Ovary (tissue), 9 donors: ENCODE measurements around the gene BEST2. TPM values are rescaled to one million over a fixed set of nuclear protein-coding genes. Genes with fewer than 3 reads are reported as not detected.
A peak's percentile ranks its signal among the peaks of the same experiment; 100 is the strongest.

Experiments
- DNase-seq, 5 donors: peaks; one replicate each; pipeline ENCODE4 v3.0.0-alpha.2; 2019 to 2020
- H3K27ac ChIP-seq, 2 donors: fragments of 200-600 bp; one replicate each; pipeline versions ENCODE4 v1.5.1 to v1.8.0; 2019 to 2022
- H3K27me3 ChIP-seq: fragments of 200-600 bp; one replicate; pipeline ENCODE4 v1.8.0; 2022
- H3K36me3 ChIP-seq: fragments of 200-600 bp; sonication (generic); one replicate; pipeline ENCODE4 v1.5.1; 2019
- H3K4me1 ChIP-seq: one replicate; pipeline ENCODE4 v1.8.1; 2013; ENCODE audit warnings: mild to moderate bottlenecking, moderate library complexity; ENCODE audit not compliant: insufficient read depth
- H3K4me3 ChIP-seq: fragments of 200-600 bp; sonication (generic); one replicate; pipeline ENCODE4 v1.5.1; 2017
- H3K9me3 ChIP-seq, 2 donors: fragments of 200-600 bp in 1 of 2; sonication (generic) in 1 of 2; one replicate each; pipeline versions ENCODE4 v1.5.1 to v1.8.1; 2013 to 2019; ENCODE audit warnings: mild to moderate bottlenecking in 1 of 2, moderate library complexity in 1 of 2
- EP300 ChIP-seq: sonication (generic); formaldehyde crosslinking; IDR thresholded peaks from one replicate; pipeline ENCODE4 v1.6.1; 2017; ENCODE audit warnings: antibody characterized with exemption
- POLR2A ChIP-seq: fragments of 450-650 bp; IDR thresholded peaks from one replicate; pipeline ENCODE4 v1.6.1; 2017; ENCODE audit warnings: antibody characterized with exemption, mild to moderate bottlenecking, moderate library complexity
- WGBS, 3 donors: extraction: QIAGEN DNeasy Blood & Tissue Kit in 1 of 3; methylation state at CpG; one replicate each; pipeline versions ENCODE4 v1.1.5 to v1.1.7; 2013 to 2017; 5-methylcytosine and 5-hydroxymethylcytosine counted together
- intact Hi-C, 4 donors: fragments of 100-400 bp; cut with DNase I; formaldehyde crosslinking; loops; one replicate each; pipeline versions ENCODE4 v1.11.0 to v1.15.1; 2022 to 2023
- microRNA-seq, 3 donors: library from miRNA; unstranded; fragments of <30 nt; microRNA quantifications; one replicate each; pipeline versions ENCODE4 to v1.2.0, GENCODE V29; 2019 to 2020
- polyA plus RNA-seq, 2 donors: library from polyadenylated mRNA; stranded (reverse); fragments of 200-250 nt in 1 of 2; fragments of 350-450 nt in 1 of 2; fragmentation: Illumina TruSeq in 1 of 2; extraction: RNeasy Lipid Tissue Mini Kit (QIAGEN cat#74804) in 1 of 2; gene quantifications; one replicate each; pipeline ENCODE4 v1.2.3, GENCODE V29; 2013 to 2014
- small RNA-seq: library from RNA; depleted of rRNA; stranded (forward); fragments of <200 nt; gene quantifications from one replicate; pipeline ENCODE3, GENCODE V24; 2016
- total RNA-seq, 7 donors: library from RNA; depleted of rRNA in 2 of 7; stranded (reverse); fragments of >200 nt in 2 of 7; fragmentation: NEBNext Ultra II Directional in 3 of 7; extraction: Animal tissue kit (Norgen Biotek cat#: 25700) in 3 of 7; gene quantifications; one replicate each; pipeline versions ENCODE4 v1.1.0 to v1.2.4, GENCODE V29; 2016 to 2023
- TF ChIP-seq, protein P1 (sequence below), 3 donors: fragments of 450-650 bp in 2 of 3; fragments of 200-600 bp in 1 of 3; IDR thresholded peaks; one replicate each; pipeline versions ENCODE4 v1.5.1 to v1.8.0; 2016 to 2022; ENCODE audit warnings: antibody characterized with exemption in 3 of 3, mild to moderate bottlenecking in 1 of 3
- donor health status: DM: no; HTN: no; CAD: no; lungs with moderate emphysema.
- donor health status: DM: no; HTN: no; CAD: no.
- donor health status: Bipolar disorder and iron deficiency.
- donor health status: DM: yes; HTN: yes; CAD: no.
- donor health status: DM: no; HTN: no; CAD: no.
- donor health status: DM: yes; HTN: yes; CAD: no.

BEST2 gene
- total and polyA plus RNA-seq, 9 donors, result not detected

DNA sequence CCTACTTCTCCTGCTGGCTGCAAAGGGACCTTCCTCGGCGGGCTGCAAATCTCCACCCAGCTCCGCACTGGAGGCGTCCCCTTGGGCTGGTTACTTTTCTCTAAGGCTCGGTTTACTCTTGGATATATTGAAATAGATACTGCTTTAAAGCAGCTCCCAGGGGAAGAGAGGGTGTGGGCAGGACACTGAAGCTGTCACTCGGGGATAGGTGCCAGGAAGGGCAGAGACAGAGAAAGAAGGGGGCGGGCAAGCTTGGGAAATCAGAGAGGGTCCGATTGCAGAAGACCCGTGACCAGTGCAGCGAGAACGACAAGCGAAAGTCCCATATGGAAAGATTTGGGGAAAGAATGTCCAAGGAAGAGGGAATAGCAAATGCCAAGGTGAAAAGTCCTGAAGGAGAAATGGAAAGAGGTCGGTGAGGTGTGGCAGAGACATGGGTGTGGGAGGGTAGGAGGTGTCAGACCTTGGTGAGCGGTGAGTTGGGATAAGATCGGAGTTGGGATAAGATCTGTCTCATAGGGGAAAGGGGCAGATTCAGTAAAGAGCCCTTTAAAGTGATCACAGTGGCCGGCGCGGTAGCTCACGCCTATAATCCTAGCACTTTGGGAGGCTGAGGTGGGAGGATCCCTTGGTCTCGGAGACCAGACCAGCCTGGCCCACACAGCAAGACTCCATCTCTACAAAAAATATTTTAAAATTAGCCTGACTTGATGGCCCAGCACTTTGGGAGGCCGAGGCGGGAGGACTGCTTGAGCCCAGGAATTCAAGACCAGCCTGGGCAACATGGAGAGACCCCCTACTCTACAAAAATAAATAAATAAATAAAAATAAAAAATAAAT lies 50.9 kb downstream of the BEST2 start:
- H3K27ac ChIP-seq, result no peak overlapping the region
- peak overlapping the region; percentile 78 for H3K4me3 ChIP-seq
- no peaks in the 10 kb centered on the region for H3K36me3 ChIP-seq
- TF ChIP-seq POLR2A (no peak), EP300 (no peak)
- TF ChIP-seq, protein P1, sequence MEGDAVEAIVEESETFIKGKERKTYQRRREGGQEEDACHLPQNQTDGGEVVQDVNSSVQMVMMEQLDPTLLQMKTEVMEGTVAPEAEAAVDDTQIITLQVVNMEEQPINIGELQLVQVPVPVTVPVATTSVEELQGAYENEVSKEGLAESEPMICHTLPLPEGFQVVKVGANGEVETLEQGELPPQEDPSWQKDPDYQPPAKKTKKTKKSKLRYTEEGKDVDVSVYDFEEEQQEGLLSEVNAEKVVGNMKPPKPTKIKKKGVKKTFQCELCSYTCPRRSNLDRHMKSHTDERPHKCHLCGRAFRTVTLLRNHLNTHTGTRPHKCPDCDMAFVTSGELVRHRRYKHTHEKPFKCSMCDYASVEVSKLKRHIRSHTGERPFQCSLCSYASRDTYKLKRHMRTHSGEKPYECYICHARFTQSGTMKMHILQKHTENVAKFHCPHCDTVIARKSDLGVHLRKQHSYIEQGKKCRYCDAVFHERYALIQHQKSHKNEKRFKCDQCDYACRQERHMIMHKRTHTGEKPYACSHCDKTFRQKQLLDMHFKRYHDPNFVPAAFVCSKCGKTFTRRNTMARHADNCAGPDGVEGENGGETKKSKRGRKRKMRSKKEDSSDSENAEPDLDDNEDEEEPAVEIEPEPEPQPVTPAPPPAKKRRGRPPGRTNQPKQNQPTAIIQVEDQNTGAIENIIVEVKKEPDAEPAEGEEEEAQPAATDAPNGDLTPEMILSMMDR (IDR thresholded peaks at IDR 0.05), result no peak
- H3K9me3 ChIP-seq, result no peaks in the 10 kb centered on the region
- peaks cover 10% of the 10 kb centered on the region for H3K4me1 ChIP-seq
- peak in 3 of 5 donors; percentile 16 to 32 (median 30) for DNase-seq
- no peaks in the 10 kb centered on the region for H3K27me3 ChIP-seq
- intact Hi-C loops, result loop anchor here in 3 of 4 donors (5.0 kb wide), 1 partner anchor 35 kb away; no protein-coding TSS in a partner anchor
- WGBS, 3 donors, result 34 to 38% (median 34%) methylated on average over 22 of the region's 22 CpGs

DNA sequence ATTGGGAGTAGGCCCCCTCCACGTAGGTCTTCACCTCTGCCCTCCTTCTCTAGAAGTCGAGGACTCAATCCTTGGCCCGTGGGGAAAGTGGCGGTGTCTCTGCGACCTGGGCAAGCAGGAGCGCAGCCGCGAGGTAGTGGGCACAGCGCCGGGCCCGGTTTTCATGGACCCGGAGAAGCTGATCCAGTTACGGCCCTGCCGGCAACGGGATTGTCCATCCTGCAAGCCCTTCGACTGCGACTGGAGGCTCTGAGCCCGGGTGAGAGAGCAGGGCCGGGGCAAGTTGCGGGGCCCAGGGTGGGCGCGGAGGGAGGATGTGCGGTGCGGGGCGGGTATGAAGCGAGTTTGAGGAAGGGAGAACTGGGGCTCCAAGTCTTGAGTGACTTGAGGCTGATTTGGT lies 52.5 kb downstream of the BEST2 start:
- no peaks in the 10 kb centered on the region for H3K9me3 ChIP-seq
- no peaks in the 10 kb centered on the region for H3K36me3 ChIP-seq
- H3K27me3 ChIP-seq, result no peaks in the 10 kb centered on the region
- H3K27ac ChIP-seq, result no peak overlapping the region
- no peak overlapping the region for H3K4me3 ChIP-seq
- no peak for TF ChIP-seq EP300
- peaks cover 10% of the 10 kb centered on the region for H3K4me1 ChIP-seq
- peak in 4 of 5 donors; percentile 32 to 45 (median 35) for DNase-seq
- WGBS, 3 donors, result 88 to 91% (median 89%) methylated on average over 26 of the region's 26 CpGs
- intact Hi-C loops, result loop anchor here in 3 of 4 donors (5.0 kb wide), 1 partner anchor 37 kb away; no protein-coding TSS in a partner anchor

DNA sequence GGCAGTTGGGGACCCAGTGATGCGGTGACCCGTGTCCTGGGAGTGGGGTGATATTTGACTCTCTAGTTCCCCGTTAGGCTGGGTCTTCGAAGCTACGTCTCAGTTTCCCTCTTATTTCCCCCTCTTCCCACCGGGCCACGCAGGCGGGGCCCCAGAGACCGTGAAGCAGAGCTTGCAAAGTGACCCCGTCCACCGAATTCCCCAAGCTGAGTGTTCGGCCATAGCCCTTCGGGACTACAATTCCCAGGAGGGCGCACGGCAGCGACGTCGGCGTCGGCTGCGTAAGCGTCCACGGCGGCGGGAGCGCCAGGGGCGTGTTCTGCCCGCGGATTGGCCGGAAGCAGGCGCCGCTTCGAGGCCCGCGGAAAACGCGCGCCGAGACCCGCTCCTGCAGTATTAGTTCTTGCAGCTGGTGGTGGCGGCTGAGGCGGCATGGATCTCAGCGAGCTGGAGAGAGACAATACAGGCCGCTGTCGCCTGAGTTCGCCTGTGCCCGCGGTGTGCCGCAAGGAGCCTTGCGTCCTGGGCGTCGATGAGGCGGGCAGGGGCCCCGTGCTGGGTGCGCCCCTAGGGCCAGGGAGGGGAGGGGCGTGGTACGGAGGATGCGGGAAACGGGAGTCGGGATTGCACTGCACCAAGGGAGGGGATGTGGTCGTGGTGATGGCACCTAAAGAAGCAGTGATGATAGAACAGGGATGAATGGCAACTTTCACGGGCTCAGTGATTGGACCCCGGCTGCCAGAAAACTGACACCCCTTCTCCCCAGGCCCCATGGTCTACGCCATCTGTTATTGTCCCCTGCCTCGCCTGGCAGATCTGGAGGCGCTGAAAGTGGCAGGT lies 54.9 kb downstream of the BEST2 start, which contains the start of gene RNASEH2A:
Gene RNASEH2A, plus strand, starts transcription at position 343 of the 840 bp plus-strand sequence. Its CDS starts 90 bp downstream, at position 433.
- intact Hi-C loops, result loop anchor here in 1 of 4 donors (5.0 kb wide), 1 partner anchor 34 kb away; no protein-coding TSS in a partner anchor
- H3K27ac ChIP-seq, result peak within 1 kb of the TSS in 1 of 2 donors; percentile 17
- no peaks in the 10 kb centered on the region for H3K36me3 ChIP-seq
- H3K27me3 ChIP-seq, result no peaks in the 10 kb centered on the region
- peaks cover 8% of the 10 kb centered on the region for H3K4me1 ChIP-seq
- DNase-seq, result peak; percentile 83 to 93 (median 88)
- WGBS, 3 donors, result 3 to 5% (median 4%) methylated on average over 50 to 66 of the region's 66 CpGs
- no peaks in the 10 kb centered on the region for H3K9me3 ChIP-seq
- no peak for TF ChIP-seq EP300
- TF ChIP-seq POLR2A, result no peak
- TF ChIP-seq, protein P1 (IDR thresholded peaks at IDR 0.05), result peak in 1 of 3 donors; percentile 10
- peak within 1 kb of the TSS; percentile 48 for H3K4me3 ChIP-seq

Small RNAs within 50 kb of the gene (microRNA-seq; reads per million reads assigned to microRNA genes)
- 0 reads per million in 3 donors for gene MIR5684

Small RNAs within 50 kb of the gene (small RNA-seq; reads per million reads assigned to genes)
- not detected for gene MIR5684
- 38.4 reads per million, percentile 89 among the genes with 10 or more reads in this experiment for gene SNORD41

Other genes starting within 250 kb of the BEST2 start
- gene ZNF564, start 200.3 kb upstream of the BEST2 start, total RNA-seq, result 10 to 100 TPM in 6 of 7 donors, 1 to 10 TPM in 1; 7.9 to 23.2 (median 16.6) TPM
- 1 to 10 TPM; 7.2 to 8.8 TPM for gene ZNF564, start 200.3 kb upstream of the BEST2 start, polyA plus RNA-seq
- 10 to 100 TPM in 1 of 7 donors, 1 to 10 TPM in 6; 5.3 to 12.5 (median 7.2) TPM for gene ZNF490, start 141.0 kb upstream of the BEST2 start, total RNA-seq
- 1 to 10 TPM in 1 of 2 donors, under 1 TPM in 1; 0.98 to 3.7 TPM for gene ZNF490, start 141.0 kb upstream of the BEST2 start, polyA plus RNA-seq
- gene ZNF791, start 140.9 kb upstream of the BEST2 start, total RNA-seq, result 10 to 100 TPM; 16.4 to 44.3 (median 35.2) TPM
- gene ZNF791, start 140.9 kb upstream of the BEST2 start, polyA plus RNA-seq, result 10 to 100 TPM; 13.6 to 21.7 TPM
- gene MAN2B1, start 85.0 kb upstream of the BEST2 start, total RNA-seq, result 10 to 100 TPM; 17.8 to 63.7 (median 49.8) TPM
- 10 to 100 TPM; 23.5 to 35.0 TPM for gene MAN2B1, start 85.0 kb upstream of the BEST2 start, polyA plus RNA-seq
- 10 to 100 TPM; 10.5 to 15.1 (median 11.9) TPM for gene WDR83, start 85.0 kb upstream of the BEST2 start, total RNA-seq
- gene WDR83, start 85.0 kb upstream of the BEST2 start, polyA plus RNA-seq, result 10 to 100 TPM in 1 of 2 donors, 1 to 10 TPM in 1; 2.8 to 16.3 TPM
- gene DHPS, start 69.9 kb upstream of the BEST2 start, total RNA-seq, result 100 to 1,000 TPM in 1 of 7 donors, 10 to 100 TPM in 6; 63.7 to 147 (median 89.7) TPM
- gene DHPS, start 69.9 kb upstream of the BEST2 start, polyA plus RNA-seq, result 10 to 100 TPM; 72.8 to 92.7 TPM
- gene GNG14, start 63.8 kb upstream of the BEST2 start, total RNA-seq, result not detected
- gene GNG14, start 63.8 kb upstream of the BEST2 start, polyA plus RNA-seq, result not detected
- 10 to 100 TPM in 1 of 7 donors, 1 to 10 TPM in 6; 3.5 to 14.8 (median 5.2) TPM for gene FBXW9, start 55.2 kb upstream of the BEST2 start, total RNA-seq
- 1 to 10 TPM in 1 of 2 donors, under 1 TPM in 1; 0.37 to 6.8 TPM for gene FBXW9, start 55.2 kb upstream of the BEST2 start, polyA plus RNA-seq
- gene TNPO2, start 27.9 kb upstream of the BEST2 start, total RNA-seq, result 100 to 1,000 TPM in 2 of 7 donors, 10 to 100 TPM in 5; 42.1 to 109 (median 89.9) TPM
- gene TNPO2, start 27.9 kb upstream of the BEST2 start, polyA plus RNA-seq, result 10 to 100 TPM; 41.5 to 51.6 TPM
- gene TRIR, start 17.1 kb upstream of the BEST2 start, total RNA-seq, result 100 to 1,000 TPM; 134 to 476 (median 186) TPM
- gene TRIR, start 17.1 kb upstream of the BEST2 start, polyA plus RNA-seq, result 100 to 1,000 TPM; 243 to 288 TPM
- 10 to 100 TPM; 26.2 to 59.0 (median 47.7) TPM for gene GET3, start 14.3 kb upstream of the BEST2 start, total RNA-seq
- gene GET3, start 14.3 kb upstream of the BEST2 start, polyA plus RNA-seq, result 10 to 100 TPM; 42.6 to 68.1 TPM
- 10 to 100 TPM; 24.9 to 52.2 (median 27.9) TPM for gene HOOK2, start 23.8 kb downstream of the BEST2 start, total RNA-seq
- 10 to 100 TPM; 12.2 to 23.5 TPM for gene HOOK2, start 23.8 kb downstream of the BEST2 start, polyA plus RNA-seq
- 1,000 to 10,000 TPM in 2 of 7 donors, 100 to 1,000 TPM in 5; 154 to 3,039 (median 413) TPM for gene JUNB, start 39.7 kb downstream of the BEST2 start, total RNA-seq
- gene JUNB, start 39.7 kb downstream of the BEST2 start, polyA plus RNA-seq, result 100 to 1,000 TPM in 1 of 2 donors, 1 to 10 TPM in 1; 6.8 to 570 TPM
- 100 to 1,000 TPM; 191 to 321 (median 263) TPM for gene PRDX2, start 50.0 kb downstream of the BEST2 start, total RNA-seq
- 100 to 1,000 TPM in 1 of 2 donors, 10 to 100 TPM in 1; 98.3 to 237 TPM for gene PRDX2, start 50.0 kb downstream of the BEST2 start, polyA plus RNA-seq
- gene THSD8, start 50.3 kb downstream of the BEST2 start, total RNA-seq, result 1 to 10 TPM in 5 of 7 donors, under 1 TPM in 1, not detected in 1; 0.71 to 5.4 (median 2.6) TPM
- gene THSD8, start 50.3 kb downstream of the BEST2 start, polyA plus RNA-seq, result 1 to 10 TPM; 1.4 to 7.2 TPM
- gene RNASEH2A, start 54.8 kb downstream of the BEST2 start, total RNA-seq, result 10 to 100 TPM in 1 of 7 donors, 1 to 10 TPM in 6; 1.2 to 12.2 (median 7.7) TPM
- gene RNASEH2A, start 54.8 kb downstream of the BEST2 start, polyA plus RNA-seq, result 1 to 10 TPM; 1.6 to 8.0 TPM
- not detected for gene RTBDN, start 82.8 kb downstream of the BEST2 start, total RNA-seq
- gene RTBDN, start 82.8 kb downstream of the BEST2 start, polyA plus RNA-seq, result not detected
- 1 to 10 TPM in 4 of 7 donors, under 1 TPM in 3; 0.25 to 1.4 (median 1.1) TPM for gene MAST1, start 86.7 kb downstream of the BEST2 start, total RNA-seq
- gene MAST1, start 86.7 kb downstream of the BEST2 start, polyA plus RNA-seq, result 1 to 10 TPM in 1 of 2 donors, under 1 TPM in 1; 0.40 to 2.4 TPM
- 10 to 100 TPM; 20.9 to 35.8 (median 26.5) TPM for gene DNASE2, start 129.7 kb downstream of the BEST2 start, total RNA-seq
- gene DNASE2, start 129.7 kb downstream of the BEST2 start, polyA plus RNA-seq, result 10 to 100 TPM; 43.1 to 54.2 TPM
- gene KLF1, start 135.4 kb downstream of the BEST2 start, total RNA-seq, result under 1 TPM in 1 of 7 donors, not detected in 6; 0.13 TPM
- gene KLF1, start 135.4 kb downstream of the BEST2 start, polyA plus RNA-seq, result not detected
- gene GCDH, start 139.4 kb downstream of the BEST2 start, total RNA-seq, result 10 to 100 TPM; 17.7 to 36.3 (median 28.4) TPM
- 10 to 100 TPM; 11.9 to 35.3 TPM for gene GCDH, start 139.4 kb downstream of the BEST2 start, polyA plus RNA-seq
- gene SYCE2, start 167.5 kb downstream of the BEST2 start, total RNA-seq, result 1 to 10 TPM in 1 of 7 donors, under 1 TPM in 4, not detected in 2; 0.23 to 1.6 (median 0.56) TPM
- gene SYCE2, start 167.5 kb downstream of the BEST2 start, polyA plus RNA-seq, result under 1 TPM; 0.17 to 0.20 TPM
- gene FARSA, start 181.9 kb downstream of the BEST2 start, total RNA-seq, result 10 to 100 TPM; 21.9 to 50.2 (median 43.9) TPM
- 10 to 100 TPM in 1 of 2 donors, 1 to 10 TPM in 1; 8.0 to 25.1 TPM for gene FARSA, start 181.9 kb downstream of the BEST2 start, polyA plus RNA-seq
- gene CALR, start 186.8 kb downstream of the BEST2 start, total RNA-seq, result 100 to 1,000 TPM; 211 to 803 (median 450) TPM
- gene CALR, start 186.8 kb downstream of the BEST2 start, polyA plus RNA-seq, result 1,000 to 10,000 TPM in 1 of 2 donors, 100 to 1,000 TPM in 1; 279 to 1,094 TPM
- 10 to 100 TPM; 61.2 to 94.0 (median 93.7) TPM for gene RAD23A, start 194.1 kb downstream of the BEST2 start, total RNA-seq
- 10 to 100 TPM; 75.8 to 77.2 TPM for gene RAD23A, start 194.1 kb downstream of the BEST2 start, polyA plus RNA-seq
- gene GADD45GIP1, start 205.4 kb downstream of the BEST2 start, total RNA-seq, result 10 to 100 TPM; 15.7 to 57.7 (median 19.1) TPM
- 10 to 100 TPM in 1 of 2 donors, 1 to 10 TPM in 1; 1.8 to 25.6 TPM for gene GADD45GIP1, start 205.4 kb downstream of the BEST2 start, polyA plus RNA-seq
- under 1 TPM in 2 of 7 donors, not detected in 5; 0.11 to 0.15 TPM for gene DAND5, start 217.8 kb downstream of the BEST2 start, total RNA-seq
- not detected for gene DAND5, start 217.8 kb downstream of the BEST2 start, polyA plus RNA-seq
- 100 to 1,000 TPM in 5 of 7 donors, 10 to 100 TPM in 2; 30.3 to 256 (median 223) TPM for gene NFIX, start 243.7 kb downstream of the BEST2 start, total RNA-seq
- 10 to 100 TPM; 76.9 to 82.2 TPM for gene NFIX, start 243.7 kb downstream of the BEST2 start, polyA plus RNA-seq